ENCODE data around the gene MDGA2.

The MDGA2 gene

DNA sequence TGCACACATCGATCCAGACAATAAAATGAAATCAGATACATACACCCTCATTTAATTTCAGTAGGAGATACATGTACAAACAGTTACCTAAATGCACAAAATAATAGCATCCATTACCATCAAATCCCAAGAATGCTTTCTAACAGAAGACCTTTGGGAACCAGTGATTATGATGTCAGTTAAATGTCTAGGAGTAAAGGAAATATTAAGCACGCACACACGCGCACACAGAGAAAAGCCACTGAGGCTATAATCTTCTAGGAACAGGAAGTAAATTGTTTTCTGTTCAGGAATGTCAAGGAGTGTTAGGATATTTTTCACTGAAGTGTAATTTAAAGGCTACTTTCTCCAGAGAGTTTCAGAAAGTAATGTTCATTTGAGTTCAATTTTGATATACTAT, 250.1 kb downstream of the MDGA2 start:
- DNase-seq (ENCODE audit: low read depth): no peak
- in situ Hi-C loops (cut with HindIII; ENCODE audit: low sequenced_read_pairs): no loop called here
- no peak overlapping the region for H3K4me3 ChIP-seq (ENCODE audit: low read depth, low read length)
- TF ChIP-seq, protein P1, sequence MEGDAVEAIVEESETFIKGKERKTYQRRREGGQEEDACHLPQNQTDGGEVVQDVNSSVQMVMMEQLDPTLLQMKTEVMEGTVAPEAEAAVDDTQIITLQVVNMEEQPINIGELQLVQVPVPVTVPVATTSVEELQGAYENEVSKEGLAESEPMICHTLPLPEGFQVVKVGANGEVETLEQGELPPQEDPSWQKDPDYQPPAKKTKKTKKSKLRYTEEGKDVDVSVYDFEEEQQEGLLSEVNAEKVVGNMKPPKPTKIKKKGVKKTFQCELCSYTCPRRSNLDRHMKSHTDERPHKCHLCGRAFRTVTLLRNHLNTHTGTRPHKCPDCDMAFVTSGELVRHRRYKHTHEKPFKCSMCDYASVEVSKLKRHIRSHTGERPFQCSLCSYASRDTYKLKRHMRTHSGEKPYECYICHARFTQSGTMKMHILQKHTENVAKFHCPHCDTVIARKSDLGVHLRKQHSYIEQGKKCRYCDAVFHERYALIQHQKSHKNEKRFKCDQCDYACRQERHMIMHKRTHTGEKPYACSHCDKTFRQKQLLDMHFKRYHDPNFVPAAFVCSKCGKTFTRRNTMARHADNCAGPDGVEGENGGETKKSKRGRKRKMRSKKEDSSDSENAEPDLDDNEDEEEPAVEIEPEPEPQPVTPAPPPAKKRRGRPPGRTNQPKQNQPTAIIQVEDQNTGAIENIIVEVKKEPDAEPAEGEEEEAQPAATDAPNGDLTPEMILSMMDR (IDR thresholded peaks at IDR 0.05; ENCODE audit: low read depth, low read length, missing control alignments): no peak

DNA sequence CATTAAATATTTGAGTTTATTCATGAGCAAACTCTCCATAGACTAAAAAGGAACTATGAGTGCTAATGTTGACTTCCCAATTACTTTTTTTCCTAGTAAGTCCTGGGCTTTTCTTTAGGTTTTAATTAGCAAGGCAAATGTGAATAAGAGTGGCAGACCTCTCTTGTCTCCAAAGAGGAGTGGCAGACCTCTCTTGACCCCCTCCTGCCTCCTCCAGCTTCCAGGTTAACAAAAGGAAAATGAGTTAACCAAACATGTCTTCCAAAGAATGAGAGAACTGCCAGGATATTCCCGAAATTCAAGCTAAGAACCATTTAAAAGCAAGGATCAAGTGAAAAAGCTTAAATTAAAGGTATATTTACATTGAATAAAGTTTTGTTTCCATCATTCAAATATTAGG, 253.2 kb downstream of the MDGA2 start:
- DNase-seq (ENCODE audit: low read depth): no peak
- in situ Hi-C loops (cut with HindIII; ENCODE audit: low sequenced_read_pairs): no loop called here
- H3K4me3 ChIP-seq (ENCODE audit: low read depth, low read length): no peak overlapping the region
- TF ChIP-seq, protein P1 (IDR thresholded peaks at IDR 0.05; ENCODE audit: low read depth, low read length, missing control alignments): no peak

- DNase-seq (ENCODE audit: low read depth): no peak
- in situ Hi-C loops (cut with HindIII; ENCODE audit: low sequenced_read_pairs): no loop called here
- TF ChIP-seq, protein P1 (IDR thresholded peaks at IDR 0.05; ENCODE audit: low read depth, low read length, missing control alignments): no peak
- no peak overlapping the region for H3K4me3 ChIP-seq (ENCODE audit: low read depth, low read length)
These were observed 263.9 kb downstream of the MDGA2 start for GRCh38 chr14:47411523-47411922.

GRCh38 chr14:47392326-47392725, 283.1 kb downstream of the MDGA2 start:
- DNase-seq (ENCODE audit: low read depth): peak; percentile 9
- in situ Hi-C loops (cut with HindIII; ENCODE audit: low sequenced_read_pairs): no loop called here

DNA sequence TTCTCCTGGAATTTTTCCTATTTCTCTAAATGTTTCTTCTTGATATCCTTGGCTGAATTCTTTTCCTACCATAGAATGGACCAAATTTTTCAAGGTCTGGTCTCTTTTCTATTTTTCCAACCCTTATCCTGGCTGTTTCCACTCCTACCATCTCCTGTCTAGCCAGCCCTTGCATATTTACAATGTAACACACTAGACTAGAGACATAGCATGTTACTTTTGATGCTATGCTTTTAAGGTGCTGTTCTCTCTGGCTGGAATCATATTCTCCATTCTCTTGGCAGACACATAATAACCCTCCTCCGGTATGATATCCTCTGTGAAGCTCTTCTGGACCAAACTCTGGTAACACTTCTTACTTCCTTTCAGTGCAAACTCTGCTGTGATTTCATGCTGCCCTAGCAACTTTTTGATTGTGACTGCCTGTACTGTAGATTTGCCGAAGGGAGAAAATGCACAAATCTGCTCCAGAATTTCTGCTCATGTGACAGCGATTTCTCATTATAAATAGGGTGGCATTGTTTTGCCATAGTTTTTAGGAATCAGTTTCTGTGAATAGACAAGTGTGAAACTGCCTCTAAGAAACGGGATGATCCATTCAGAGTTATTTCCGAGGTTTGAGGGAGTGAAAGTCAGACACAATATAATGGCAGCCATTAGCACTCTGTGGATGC, 284.4 kb downstream of the MDGA2 start:
- in situ Hi-C loops (cut with HindIII; ENCODE audit: low sequenced_read_pairs): no loop called here
- DNase-seq (ENCODE audit: low read depth): no peak
- TF ChIP-seq, protein P1 (IDR thresholded peaks at IDR 0.05; ENCODE audit: low read depth, low read length, missing control alignments): no peak
- H3K4me3 ChIP-seq (ENCODE audit: low read depth, low read length): no peak overlapping the region

More at GRCh38 chr14:47392326-47392725, 283.1 kb downstream of the MDGA2 start:
- no peak overlapping the region for H3K4me3 ChIP-seq (ENCODE audit: low read depth, low read length)
- TF ChIP-seq, protein P1 (IDR thresholded peaks at IDR 0.05; ENCODE audit: low read depth, low read length, missing control alignments): no peak

DNA sequence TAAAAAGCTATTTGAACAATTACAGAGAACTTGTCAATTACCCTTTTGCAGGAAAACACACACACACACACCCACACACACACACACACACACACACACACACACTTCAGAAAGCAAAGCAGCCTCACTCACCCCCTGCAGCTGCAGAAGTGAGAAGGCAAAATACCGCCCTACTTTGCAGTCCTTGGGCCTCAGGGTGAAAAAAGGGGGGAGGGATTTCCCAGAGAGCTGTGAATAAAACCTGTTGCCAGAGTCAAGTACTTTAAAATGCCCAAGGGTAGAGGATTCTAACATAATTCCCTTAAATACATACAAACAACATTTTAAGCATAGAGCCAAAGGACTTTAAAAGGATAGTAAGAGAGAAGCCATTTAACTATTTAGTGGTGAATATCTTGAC, 285.9 kb downstream of the MDGA2 start:
- no peak overlapping the region for H3K4me3 ChIP-seq (ENCODE audit: low read depth, low read length)
- in situ Hi-C loops (cut with HindIII; ENCODE audit: low sequenced_read_pairs): no loop called here
- no peak for DNase-seq (ENCODE audit: low read depth)
- TF ChIP-seq, protein P1 (IDR thresholded peaks at IDR 0.05; ENCODE audit: low read depth, low read length, missing control alignments): no peak
